Naive thymus-derived CD4-positive, alpha-beta T cell (primary cell): ENCODE measurements around the gene METTL5. TPM values are rescaled to one million over a fixed set of nuclear protein-coding genes. Genes with fewer than 3 reads are reported as not detected.
A peak's percentile ranks its signal among the peaks of the same experiment; 100 is the strongest.
"Not testable (repeated sequence)": the region's sequence is repeated elsewhere in the genome, so short reads cannot be mapped to it uniquely, and the experiment has no call there.

Experiments
- ATAC-seq: fragments of 150-1000 bp; cut with Tn5 transposase; 2 replicates; pipeline ENCODE4 v1.10.0; 2021; ENCODE audit warnings: mild to moderate bottlenecking, moderate library complexity
- CTCF ChIA-PET: fragments of 350-600 bp; sonication (Branson Sonifier 250); formaldehyde crosslinking; loops from one replicate; lab custom pipeline; 2021; ENCODE audit warnings: antibody characterized with exemption; lab: Charles Lee
- POLR2A ChIA-PET: fragments of 350-600 bp; sonication (Branson Sonifier 250); formaldehyde crosslinking; loops from one replicate; lab custom pipeline; 2021; ENCODE audit warnings: antibody characterized with exemption, inconsistent platforms; lab: Charles Lee
- DNase-seq, 9 donors: peaks; one replicate each; pipeline versions ENCODE4 v3.0.0 to v3.0.0-alpha.2; 2020 to 2022; ENCODE audit warnings: mixed read lengths in 1 of 9
- H3K27ac ChIP-seq: one replicate; pipeline ENCODE4 v1.7.0; 2013; ENCODE audit warnings: mild to moderate bottlenecking, low read depth, low read length, moderate library complexity
- H3K27me3 ChIP-seq, 2 donors: one replicate each; pipeline ENCODE4 v1.7.0; 2013; ENCODE audit warnings: low read length in 2 of 2, mild to moderate bottlenecking in 2 of 2, moderate library complexity in 2 of 2; ENCODE audit not compliant: control insufficient read depth in 2 of 2, insufficient read depth in 2 of 2
- H3K36me3 ChIP-seq, 3 experiments: 1 replicate in 2 of 3; 2 replicates in 1 of 3; pipeline ENCODE4 v1.7.0; 2013; ENCODE audit warnings: low read length in 3 of 3, mild to moderate bottlenecking in 3 of 3, moderate library complexity in 1 of 3; ENCODE audit not compliant: insufficient read depth in 3 of 3, control insufficient read depth in 2 of 3
- H3K4me1 ChIP-seq, 2 donors: one replicate each; pipeline ENCODE4 v1.7.0; 2013; ENCODE audit warnings: low read length in 2 of 2, mild to moderate bottlenecking in 2 of 2, moderate library complexity in 1 of 2; ENCODE audit not compliant: control insufficient read depth in 2 of 2, insufficient read depth in 2 of 2
- H3K4me3 ChIP-seq: 2 replicates; pipeline ENCODE4 v1.7.0; 2013; ENCODE audit warnings: mild to moderate bottlenecking, low read length
- H3K9me3 ChIP-seq, 3 experiments: 1 replicate in 2 of 3; 2 replicates in 1 of 3; pipeline ENCODE4 v1.7.0; 2013; ENCODE audit warnings: low read length in 3 of 3; ENCODE audit not compliant: control insufficient read depth in 2 of 3
- H3K27ac Mint-ChIP-seq, 9 donors: one replicate each; pipeline ENCODE4 v1.8.0; 2020 to 2022; ENCODE audit warnings: mixed read lengths in 9 of 9, mild to moderate bottlenecking in 8 of 9, moderate library complexity in 5 of 9, inconsistent platforms in 2 of 9
- H3K27me3 Mint-ChIP-seq, 5 donors: one replicate each; pipeline ENCODE4 v1.8.0; 2021 to 2022; ENCODE audit warnings: mixed read lengths in 5 of 5, mild to moderate bottlenecking in 1 of 5
- H3K36me3 Mint-ChIP-seq, 5 donors: one replicate each; pipeline ENCODE4 v1.8.0; 2020 to 2022; ENCODE audit warnings: mixed read lengths in 5 of 5, mild to moderate bottlenecking in 3 of 5, inconsistent platforms in 1 of 5
- H3K4me1 Mint-ChIP-seq, 7 donors: one replicate each; pipeline ENCODE4 v1.8.0; 2020 to 2022; ENCODE audit warnings: mixed read lengths in 7 of 7, mild to moderate bottlenecking in 3 of 7, inconsistent platforms in 1 of 7
- H3K4me3 Mint-ChIP-seq, 10 donors: one replicate each; pipeline ENCODE4 v1.8.0; 2020 to 2022; ENCODE audit warnings: mild to moderate bottlenecking in 10 of 10, mixed read lengths in 10 of 10, moderate library complexity in 6 of 10, inconsistent platforms in 2 of 10
- H3K9me3 Mint-ChIP-seq, 11 donors: one replicate each; pipeline ENCODE4 v1.8.0; 2020 to 2022; ENCODE audit warnings: mixed read lengths in 11 of 11, mild to moderate bottlenecking in 4 of 11, inconsistent platforms in 1 of 11, moderate library complexity in 1 of 11
- intact Hi-C, 2 donors: fragments of 100-400 bp; cut with micrococcal nuclease; formaldehyde crosslinking; loops; one replicate each; pipeline ENCODE4 v1.15.1; 2023
- polyA plus RNA-seq, 2 donors: library from polyadenylated mRNA; unstranded; fragments of 300-500 nt; fragmentation: Illumina TruSeq; gene quantifications; one replicate each; pipeline ENCODE4 v1.2.3, GENCODE V29; 2021
- total RNA-seq, 6 experiments: library from RNA in 5 of 6; stranded (reverse) in 5 of 6; gene quantifications; 1 replicate in 5 of 6; 2 replicates in 1 of 6; pipeline ENCODE4 v1.2.3 and lab custom pipeline; 2021 to 2026

Gene METTL5
- total and polyA plus RNA-seq, 7 experiments from 2014 or later = 21.1 to 149 (median 46.4) TPM

DNA sequence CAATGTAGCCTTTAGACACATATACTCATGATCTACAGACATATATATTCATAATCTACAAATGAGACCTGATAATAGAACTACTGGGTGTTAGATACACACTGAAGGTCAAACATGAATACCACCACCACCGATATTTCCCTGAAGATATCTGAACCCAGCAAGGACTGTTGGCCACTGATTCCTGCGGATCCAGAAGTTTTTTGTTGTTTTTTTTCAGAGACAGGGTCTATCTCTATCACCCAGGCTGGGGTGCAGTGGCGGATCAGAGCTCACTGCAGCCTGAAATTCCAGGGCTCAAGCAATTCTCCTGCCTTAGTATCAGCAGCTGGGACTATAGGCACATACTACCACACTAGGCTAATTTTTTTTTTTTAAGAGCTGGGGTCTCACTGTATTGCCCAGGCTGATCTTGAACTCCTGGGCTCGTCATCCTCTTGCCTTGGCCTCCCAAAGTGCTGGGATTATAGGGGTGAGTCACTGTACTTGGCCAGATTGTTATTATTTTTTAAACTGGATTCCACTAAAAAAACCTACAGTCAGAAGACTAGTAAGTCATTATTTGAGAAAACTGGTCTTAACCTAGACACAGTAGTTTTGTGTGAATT is 1.8 kb downstream of the METTL5 start:
- Mint-ChIP-seq H3K9me3 (peaks cover 0 to 2% (median 0%) of the 10 kb centered on the region in 11 donors), H3K4me1 (peaks cover 35 to 67% (median 57%) of the 10 kb centered on the region in 7 donors), H3K36me3 (peaks cover 0 to 19% (median 10%) of the 10 kb centered on the region in 5 donors), H3K4me3 (peak overlapping the region; percentile 58 to 99 (median 81)), H3K27ac (peak overlapping the region in 7 of 9 donors; percentile 22 to 84 (median 57)), H3K27me3 (no peaks in the 10 kb centered on the region)
- no peaks in the 10 kb centered on the region for H3K9me3 ChIP-seq
- CTCF ChIA-PET = interaction anchor here (0.6 kb wide), 1 partner anchor 10 kb away, joined by 3 read pairs; no protein-coding TSS in a partner anchor
- no peak overlapping the region for H3K4me3 ChIP-seq
- H3K36me3 ChIP-seq = peaks cover 0 to 5% (median 0%) of the 10 kb centered on the region in 3 experiments
- ATAC-seq (no peak), DNase-seq (no peak)
- POLR2A ChIA-PET = interaction anchor here (1.4 kb wide), 2 partner anchors 10 to 24 kb away, joined by 4 to 6 read pairs; partner anchors contain the start of gene SSB
- H3K4me1 ChIP-seq = peaks cover 12 to 20% of the 10 kb centered on the region in 2 donors
- intact Hi-C loops = loop anchor here (10.0 kb wide), 3 partner anchors 458 to 1862 kb away; partner anchors contain the start of genes LRP2 (in 2 of the 2), DYNC1I2 (in 1 of the 2) and STK39 (in 1 of the 2)
- no peaks in the 10 kb centered on the region for H3K27me3 ChIP-seq
- H3K27ac ChIP-seq = no peak overlapping the region

DNA sequence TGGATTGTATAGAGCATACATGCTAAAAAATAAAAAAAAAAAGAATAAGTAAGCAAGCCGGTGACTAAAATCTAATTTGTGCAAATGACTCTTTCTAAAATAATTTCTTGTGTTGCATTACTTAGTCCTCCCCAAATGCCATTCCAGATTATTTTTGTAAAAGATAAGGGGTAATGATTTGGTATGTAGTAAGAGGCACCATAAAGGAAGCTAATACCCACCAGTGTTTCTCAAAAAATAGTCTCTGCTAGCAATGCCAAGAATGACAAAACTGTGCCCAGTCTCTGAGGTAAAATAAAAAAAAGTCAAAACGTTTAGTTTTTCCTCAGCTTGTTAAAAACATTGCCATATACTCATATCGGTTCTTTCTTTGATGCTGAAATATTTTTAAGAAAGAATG is 2.7 kb downstream of the METTL5 start:
- intact Hi-C loops = loop anchor here (10.0 kb wide), 3 partner anchors 457 to 1863 kb away; partner anchors contain the start of genes LRP2 (in 2 of the 2), DYNC1I2 (in 1 of the 2) and STK39 (in 1 of the 2)
- no peaks in the 10 kb centered on the region for H3K27me3 ChIP-seq
- H3K4me1 ChIP-seq = peaks cover 11 to 20% of the 10 kb centered on the region in 2 donors
- H3K4me1 Mint-ChIP-seq = peaks cover 34 to 68% (median 58%) of the 10 kb centered on the region in 7 donors
- no peak for ATAC-seq
- DNase-seq = no peak
- peaks cover 0 to 11% (median 0%) of the 10 kb centered on the region in 3 experiments for H3K36me3 ChIP-seq
- ChIA-PET POLR2A (no interaction called here), CTCF (no interaction called here)
- H3K9me3 Mint-ChIP-seq = peaks cover 0 to 7% (median 0%) of the 10 kb centered on the region in 11 donors
- H3K4me3 ChIP-seq = no peak overlapping the region
- H3K4me3 Mint-ChIP-seq = peak overlapping the region in 5 of 10 donors; percentile 6 to 89 (median 82)
- H3K27ac ChIP-seq = no peak overlapping the region
- H3K36me3 Mint-ChIP-seq = peaks cover 4 to 27% (median 19%) of the 10 kb centered on the region in 5 donors
- H3K9me3 ChIP-seq = no peaks in the 10 kb centered on the region
- H3K27ac Mint-ChIP-seq = peak overlapping the region in 4 of 9 donors; percentile 6 to 84 (median 71)
- no peaks in the 10 kb centered on the region for H3K27me3 Mint-ChIP-seq

DNA sequence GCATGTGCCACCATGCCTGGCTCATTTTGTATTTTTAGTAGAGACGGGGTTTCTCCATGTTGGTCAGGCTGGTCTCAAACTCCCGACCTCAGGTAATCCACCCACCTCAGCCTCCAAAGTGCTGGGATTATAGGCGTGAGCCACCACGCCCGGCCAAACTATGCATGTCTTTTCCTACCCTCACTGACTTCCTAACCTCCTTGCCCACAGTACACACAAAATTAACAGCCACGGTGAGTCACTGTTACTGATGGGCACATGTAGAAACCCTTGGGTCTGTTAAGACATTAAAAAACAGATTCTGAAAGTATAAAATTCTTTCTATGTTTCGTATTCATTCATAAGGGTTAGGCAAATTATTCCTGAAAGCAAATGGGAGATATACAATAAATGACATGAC is 4.6 kb downstream of the METTL5 start:
- H3K9me3 Mint-ChIP-seq, CTCF ChIA-PET, H3K27me3 Mint-ChIP-seq, ATAC-seq, H3K27ac ChIP-seq, H3K4me3 ChIP-seq, H3K4me3 Mint-ChIP-seq, H3K27me3 ChIP-seq, H3K9me3 ChIP-seq, DNase-seq: not testable (repeated sequence)
- POLR2A ChIA-PET = interaction anchor here (0.7 kb wide), 1 partner anchor 168 kb away, joined by 4 read pairs; no protein-coding TSS in a partner anchor
- Mint-ChIP-seq H3K4me1 (peaks cover 25 to 63% (median 57%) of the 10 kb centered on the region in 7 donors), H3K27ac (peak overlapping the region in 3 of 9 donors; percentile 47 to 67 (median 53)), H3K36me3 (peaks cover 12 to 43% (median 35%) of the 10 kb centered on the region in 5 donors)
- H3K4me1 ChIP-seq = peaks cover 9 to 22% of the 10 kb centered on the region in 2 donors
- intact Hi-C loops = loop anchor here (10.0 kb wide), 3 partner anchors 455 to 1865 kb away; partner anchors contain the start of genes LRP2 (in 2 of the 2), DYNC1I2 (in 1 of the 2) and STK39 (in 1 of the 2)
- peaks cover 4 to 23% (median 4%) of the 10 kb centered on the region in 3 experiments for H3K36me3 ChIP-seq

DNA sequence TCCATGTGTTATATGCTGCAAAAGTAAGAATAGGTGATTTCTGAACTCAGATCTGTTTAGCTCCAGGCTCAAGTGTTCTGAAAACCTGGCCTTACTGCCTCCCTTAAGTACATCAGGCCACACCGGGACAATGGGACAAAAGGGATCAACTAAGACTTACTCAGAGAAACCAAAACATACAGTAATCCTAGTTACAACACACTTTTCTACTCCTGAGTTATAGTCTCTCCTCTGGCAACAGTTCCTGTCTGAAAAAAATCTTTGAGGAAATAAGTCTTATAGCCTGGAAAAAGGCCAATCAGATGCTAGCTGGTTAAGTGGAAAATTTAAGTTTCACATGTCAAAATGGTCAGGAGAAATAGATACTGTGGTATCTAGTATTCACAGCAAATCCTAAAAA is 5.6 kb downstream of the METTL5 start:
- Histone ChIP-seq H3K9me3 (no peaks in the 10 kb centered on the region), H3K27ac (no peak overlapping the region), H3K27me3 (no peaks in the 10 kb centered on the region), H3K4me3 (no peak overlapping the region), H3K4me1 (peaks cover 9 to 18% of the 10 kb centered on the region in 2 donors), H3K36me3 (peaks cover 4 to 26% (median 4%) of the 10 kb centered on the region in 3 experiments)
- no peaks in the 10 kb centered on the region for H3K27me3 Mint-ChIP-seq
- intact Hi-C loops = no loop called here
- peaks cover 12 to 47% (median 36%) of the 10 kb centered on the region in 5 donors for H3K36me3 Mint-ChIP-seq
- CTCF ChIA-PET = interaction anchor here (0.5 kb wide), 1 partner anchor 1886 kb away, joined by 3 read pairs; no protein-coding TSS in a partner anchor
- peaks cover 23 to 56% (median 50%) of the 10 kb centered on the region in 7 donors for H3K4me1 Mint-ChIP-seq
- H3K27ac Mint-ChIP-seq = peak overlapping the region in 6 of 9 donors; percentile 43 to 81 (median 52)
- POLR2A ChIA-PET = no interaction called here
- ATAC-seq = no peak
- DNase-seq = no peak
- H3K4me3 Mint-ChIP-seq = no peak overlapping the region
- peaks cover 0 to 9% (median 0%) of the 10 kb centered on the region in 11 donors for H3K9me3 Mint-ChIP-seq

DNA sequence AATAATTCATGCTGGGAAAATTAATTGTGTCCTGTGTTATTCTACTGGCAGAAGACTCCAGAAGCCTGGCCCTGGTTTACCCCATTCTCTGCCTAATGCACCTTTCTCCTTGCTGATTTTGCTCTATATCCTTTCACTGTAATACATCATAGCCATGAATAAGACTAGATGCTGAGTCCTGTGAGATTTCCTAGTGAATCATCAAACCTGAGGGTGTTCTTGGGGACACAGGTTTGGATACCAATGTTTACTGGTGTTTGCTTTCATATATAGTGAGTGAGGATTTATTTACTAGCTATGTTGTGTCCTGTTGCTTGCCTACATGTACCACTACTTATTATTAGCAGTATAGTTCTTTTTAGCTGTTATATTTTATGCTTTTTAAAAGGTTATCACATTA is 6.5 kb downstream of the METTL5 start:
- Histone ChIP-seq H3K36me3 (peaks cover 4 to 34% (median 4%) of the 10 kb centered on the region in 3 experiments), H3K27ac (no peak overlapping the region), H3K4me3 (no peak overlapping the region), H3K4me1 (peaks cover 6 to 9% of the 10 kb centered on the region in 2 donors), H3K27me3 (no peaks in the 10 kb centered on the region), H3K9me3 (no peaks in the 10 kb centered on the region)
- Mint-ChIP-seq H3K4me1 (peaks cover 16 to 48% (median 41%) of the 10 kb centered on the region in 7 donors), H3K4me3 (no peak overlapping the region), H3K9me3 (peaks cover 0 to 9% (median 0%) of the 10 kb centered on the region in 11 donors), H3K27ac (peak overlapping the region in 2 of 9 donors; percentile 13 to 18), H3K27me3 (no peaks in the 10 kb centered on the region), H3K36me3 (peaks cover 12 to 43% (median 36%) of the 10 kb centered on the region in 5 donors)
- DNase-seq = no peak
- no peak for ATAC-seq
- intact Hi-C loops = no loop called here
- ChIA-PET CTCF (no interaction called here), POLR2A (no interaction called here)

DNA sequence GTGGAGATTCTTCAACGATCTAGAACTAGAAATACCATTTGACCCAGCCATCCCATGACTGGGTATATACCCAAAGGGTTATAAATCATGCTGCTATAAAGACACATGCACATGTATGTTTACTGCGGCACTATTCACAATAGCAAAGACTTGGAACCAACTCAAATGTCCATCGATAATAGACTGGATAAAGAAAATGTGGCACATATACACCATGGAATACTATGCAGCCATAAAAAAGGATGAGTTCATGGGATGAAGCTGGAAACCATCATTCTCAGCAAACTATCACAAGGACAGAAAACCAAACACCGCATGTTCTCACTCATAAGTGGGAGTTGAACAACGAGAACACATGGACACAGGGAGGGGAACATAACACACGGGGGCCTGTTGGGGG is 7.3 kb downstream of the METTL5 start:
- H3K27ac ChIP-seq, CTCF ChIA-PET, H3K9me3 Mint-ChIP-seq, POLR2A ChIA-PET, intact Hi-C loops, H3K27me3 ChIP-seq, ATAC-seq, DNase-seq, H3K4me3 ChIP-seq, H3K27me3 Mint-ChIP-seq, H3K9me3 ChIP-seq, H3K4me3 Mint-ChIP-seq, H3K4me1 ChIP-seq: not testable (repeated sequence)
- peaks cover 12 to 39% (median 33%) of the 10 kb centered on the region in 7 donors for H3K4me1 Mint-ChIP-seq
- peak overlapping the region in 3 of 9 donors; percentile 34 to 88 (median 54) for H3K27ac Mint-ChIP-seq
- peaks cover 4 to 42% (median 4%) of the 10 kb centered on the region in 3 experiments for H3K36me3 ChIP-seq
- H3K36me3 Mint-ChIP-seq = peaks cover 12 to 44% (median 37%) of the 10 kb centered on the region in 5 donors
